Ishikawa (cell line): Measurements from ENCODE around the gene FMNL1.

Experiments
- CEBPB ChIP-seq: IDR thresholded peaks from 2 replicates; pipeline ENCODE4 v1.6.1; 2012
- EP300 ChIP-seq: IDR thresholded peaks from 2 replicates; pipeline ENCODE4 v1.6.1; 2012; ENCODE audit warnings: borderline replicate concordance
- RAD21 ChIP-seq: IDR thresholded peaks from 2 replicates; pipeline ENCODE4 v1.6.1; 2012; ENCODE audit warnings: low read depth
- TCF12 ChIP-seq: IDR thresholded peaks from 2 replicates; pipeline ENCODE4 v1.6.1; 2012; ENCODE audit warnings: low read depth
- YY1 ChIP-seq: IDR thresholded peaks from 2 replicates; pipeline ENCODE4 v1.6.1; 2012; ENCODE audit warnings: low read depth
- ZBTB7A ChIP-seq: IDR thresholded peaks from 2 replicates; pipeline ENCODE4 v1.6.1; 2012; ENCODE audit warnings: low read depth
- TF ChIP-seq, protein P1 (sequence below): IDR thresholded peaks from 2 replicates; pipeline ENCODE4 v1.6.1; 2012; ENCODE audit warnings: low read depth, mild to moderate bottlenecking

DNA sequence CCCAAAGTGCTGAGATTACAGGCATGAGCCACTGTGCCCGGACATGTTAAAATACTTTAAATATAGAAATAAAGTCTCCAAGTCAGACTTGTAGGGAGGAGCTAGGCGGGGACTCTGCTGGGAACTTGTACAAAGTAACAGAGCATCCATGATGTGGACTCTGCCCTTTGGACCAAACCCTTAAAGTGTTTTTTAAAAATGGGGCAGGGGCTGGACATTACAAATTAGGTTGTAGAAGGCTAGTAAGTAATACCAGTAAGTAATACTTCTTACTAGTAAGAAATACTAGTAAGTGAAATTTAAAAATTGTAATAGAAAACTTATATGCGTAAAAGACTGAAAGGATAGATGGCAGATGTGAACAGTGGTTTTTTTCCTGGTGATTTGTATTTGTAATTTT is 49.9 kb downstream of the FMNL1 start:
- TF ChIP-seq EP300 (no peak), YY1 (no peak), ZBTB7A (no peak), TCF12 (no peak), CEBPB (no peak), RAD21 (no peak)
- TF ChIP-seq, protein P1, sequence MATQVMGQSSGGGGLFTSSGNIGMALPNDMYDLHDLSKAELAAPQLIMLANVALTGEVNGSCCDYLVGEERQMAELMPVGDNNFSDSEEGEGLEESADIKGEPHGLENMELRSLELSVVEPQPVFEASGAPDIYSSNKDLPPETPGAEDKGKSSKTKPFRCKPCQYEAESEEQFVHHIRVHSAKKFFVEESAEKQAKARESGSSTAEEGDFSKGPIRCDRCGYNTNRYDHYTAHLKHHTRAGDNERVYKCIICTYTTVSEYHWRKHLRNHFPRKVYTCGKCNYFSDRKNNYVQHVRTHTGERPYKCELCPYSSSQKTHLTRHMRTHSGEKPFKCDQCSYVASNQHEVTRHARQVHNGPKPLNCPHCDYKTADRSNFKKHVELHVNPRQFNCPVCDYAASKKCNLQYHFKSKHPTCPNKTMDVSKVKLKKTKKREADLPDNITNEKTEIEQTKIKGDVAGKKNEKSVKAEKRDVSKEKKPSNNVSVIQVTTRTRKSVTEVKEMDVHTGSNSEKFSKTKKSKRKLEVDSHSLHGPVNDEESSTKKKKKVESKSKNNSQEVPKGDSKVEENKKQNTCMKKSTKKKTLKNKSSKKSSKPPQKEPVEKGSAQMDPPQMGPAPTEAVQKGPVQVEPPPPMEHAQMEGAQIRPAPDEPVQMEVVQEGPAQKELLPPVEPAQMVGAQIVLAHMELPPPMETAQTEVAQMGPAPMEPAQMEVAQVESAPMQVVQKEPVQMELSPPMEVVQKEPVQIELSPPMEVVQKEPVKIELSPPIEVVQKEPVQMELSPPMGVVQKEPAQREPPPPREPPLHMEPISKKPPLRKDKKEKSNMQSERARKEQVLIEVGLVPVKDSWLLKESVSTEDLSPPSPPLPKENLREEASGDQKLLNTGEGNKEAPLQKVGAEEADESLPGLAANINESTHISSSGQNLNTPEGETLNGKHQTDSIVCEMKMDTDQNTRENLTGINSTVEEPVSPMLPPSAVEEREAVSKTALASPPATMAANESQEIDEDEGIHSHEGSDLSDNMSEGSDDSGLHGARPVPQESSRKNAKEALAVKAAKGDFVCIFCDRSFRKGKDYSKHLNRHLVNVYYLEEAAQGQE, result no peak
